Renal cortex interstitium (tissue), 11 donors: ENCODE measurements around the gene INSYN1. TPM values are rescaled to one million over a fixed set of nuclear protein-coding genes. Genes with fewer than 3 reads are reported as not detected.
A peak's percentile ranks its signal among the peaks of the same experiment; 100 is the strongest.
"Not testable (repeated sequence)": the region's sequence is repeated elsewhere in the genome, so short reads cannot be mapped to it uniquely, and the experiment has no call there.

Experiments used
- DNase-seq, 11 donors: peaks; one replicate each; pipeline ENCODE4 v3.0.0-alpha.2; 2013; ENCODE audit warnings: low read depth in 9 of 11, low spot score in 4 of 11; ENCODE audit errors: extremely low read depth in 1 of 11
- polyA plus RNA-seq, 3 donors: library from polyadenylated mRNA; unstranded; fragments of 120-200 nt; gene quantifications; one replicate each; pipeline ENCODE4 v1.2.1, GENCODE V29; 2013; ENCODE audit not compliant: insufficient read length in 3 of 3

INSYN1 gene
- polyA plus RNA-seq, 3 donors, result 11.1 to 26.2 (median 22.8) TPM

GRCh38 chr15:73785256-73786014 lies 32.3 kb upstream of the INSYN1 start:
- not testable (repeated sequence) for DNase-seq

- DNase-seq, result no peak
Measured at GRCh38 chr15:73784291-73784690, 31.1 kb upstream of the INSYN1 start.

GRCh38 chr15:73782344-73782959 lies 29.3 kb upstream of the INSYN1 start:
- no peak for DNase-seq

GRCh38 chr15:73781038-73781925 lies 28.1 kb upstream of the INSYN1 start:
- no peak for DNase-seq

GRCh38 chr15:73779974-73780373 lies 26.8 kb upstream of the INSYN1 start:
- no peak for DNase-seq

GRCh38 chr15:73777741-73778140 lies 24.6 kb upstream of the INSYN1 start:
- DNase-seq, result no peak

- DNase-seq, result no peak
Measured at GRCh38 chr15:73773428-73773827, 20.3 kb upstream of the INSYN1 start.

GRCh38 chr15:73771385-73772045 lies 18.4 kb upstream of the INSYN1 start:
- DNase-seq, result no peak

- DNase-seq, result no peak
Measured at GRCh38 chr15:73770050-73770449, 16.9 kb upstream of the INSYN1 start.

- DNase-seq, result no peak
Measured at GRCh38 chr15:73767806-73768501, 14.8 kb upstream of the INSYN1 start.

- DNase-seq, result no peak
Measured at GRCh38 chr15:73766598-73766997, 13.4 kb upstream of the INSYN1 start.

GRCh38 chr15:73765778-73766177 lies 12.6 kb upstream of the INSYN1 start:
- DNase-seq, result no peak

- DNase-seq, result peak in 5 of 11 donors; percentile 11 to 38 (median 22)
Measured at GRCh38 chr15:73763931-73764330, 10.8 kb upstream of the INSYN1 start.

GRCh38 chr15:73760330-73761329 lies 7.5 kb upstream of the INSYN1 start:
- DNase-seq, result no peak

GRCh38 chr15:73758461-73758860 lies 5.3 kb upstream of the INSYN1 start:
- no peak for DNase-seq

GRCh38 chr15:73757571-73757970 lies 4.4 kb upstream of the INSYN1 start:
- no peak for DNase-seq

- DNase-seq, result no peak
Measured at GRCh38 chr15:73756947-73757513, 3.9 kb upstream of the INSYN1 start.
